H1 (cell line): Measurements from ENCODE around the gene RAB3D. TPM values are rescaled to one million over a fixed set of nuclear protein-coding genes. Genes with fewer than 3 reads are reported as not detected.

Experiments used
- NANOG ChIP-seq: IDR thresholded peaks from 2 replicates; pipeline ENCODE4 v1.6.1; 2011; ENCODE audit warnings: low read length, low read depth, mild to moderate bottlenecking, inconsistent platforms; ENCODE audit not compliant: insufficient read depth, poor library complexity, severe bottlenecking
- NRF1 ChIP-seq: IDR thresholded peaks from 2 replicates; pipeline ENCODE4 v1.6.1; 2011; ENCODE audit warnings: mild to moderate bottlenecking, low read depth, low read length, improper control_type of control experiment
- POU5F1 ChIP-seq: IDR thresholded peaks from 2 replicates; pipeline ENCODE4 v1.6.1; 2011; ENCODE audit warnings: low read depth, mild to moderate bottlenecking, low read length, moderate library complexity
- RBBP5 ChIP-seq: IDR thresholded peaks from 2 replicates; pipeline ENCODE4 v1.7.1; 2012; ENCODE audit warnings: low read depth, mild to moderate bottlenecking, inconsistent platforms, low read length, moderate library complexity, borderline replicate concordance
- RNF2 ChIP-seq: fragments of 200-900, 300-1000 bp; sonication (generic); IDR thresholded peaks from 2 replicates; pipeline ENCODE4 v1.7.1; 2016; ENCODE audit warnings: borderline replicate concordance, low read depth, mild to moderate bottlenecking, antibody characterized with exemption, low read length; ENCODE audit not compliant: poor library complexity, severe bottlenecking; ENCODE audit errors: missing control alignments
- SP1 ChIP-seq: IDR thresholded peaks from 2 replicates; pipeline ENCODE4 v1.6.1; 2011; ENCODE audit warnings: low read depth, low read length
- TAF7 ChIP-seq: optimal IDR thresholded peaks from 2 replicates; pipeline ENCODE3; 2011; ENCODE audit warnings: low read depth, mild to moderate bottlenecking, inconsistent platforms, low read length, moderate library complexity, borderline replicate concordance
- YY1 ChIP-seq: IDR thresholded peaks from 2 replicates; pipeline ENCODE4 v1.6.1; 2011; ENCODE audit warnings: low read depth, mild to moderate bottlenecking, low read length
- polyA plus RNA-seq, 7 experiments: library from polyadenylated mRNA; depleted of rRNA in 3 of 7; stranded (reverse) in 5 of 7; unstranded in 2 of 7; fragments of >200 nt in 5 of 7; fragments of 200-250 nt in 2 of 7; gene quantifications; 1 replicate in 5 of 7; 2 replicates in 1 of 7; 4 replicates in 1 of 7; pipeline versions ENCODE4 v1.2.1 to v1.2.3, GENCODE V29; 2011 to 2013; ENCODE audit warnings: missing spikeins in 2 of 7, mixed read lengths in 2 of 7
- total RNA-seq: library from RNA; stranded (reverse); fragmentation: NEBNext Ultra II Directional; extraction: Animal tissue kit (Norgen Biotek cat#: 25700); gene quantifications from 2 replicates; pipeline ENCODE4 v1.2.1, GENCODE V29; 2021
- TF ChIP-seq, protein P1 (sequence below): fragments of 300-600 bp; sonication (generic); IDR thresholded peaks from 2 replicates; pipeline ENCODE4 v1.7.1; 2012; ENCODE audit warnings: low read length, moderate library complexity, mild to moderate bottlenecking, inconsistent platforms; ENCODE audit not compliant: insufficient replicate concordance
- TF ChIP-seq, protein P2 (sequence below): IDR thresholded peaks from 2 replicates; pipeline ENCODE4 v1.6.1; 2011; ENCODE audit warnings: low read length, improper control_type of control experiment

The RAB3D gene
- total and polyA plus RNA-seq, 2 of the 8 experiments (the other 6 are each of a cell fraction or from before 2014, with no cell fraction given) = 17.8 to 23.8 TPM

DNA sequence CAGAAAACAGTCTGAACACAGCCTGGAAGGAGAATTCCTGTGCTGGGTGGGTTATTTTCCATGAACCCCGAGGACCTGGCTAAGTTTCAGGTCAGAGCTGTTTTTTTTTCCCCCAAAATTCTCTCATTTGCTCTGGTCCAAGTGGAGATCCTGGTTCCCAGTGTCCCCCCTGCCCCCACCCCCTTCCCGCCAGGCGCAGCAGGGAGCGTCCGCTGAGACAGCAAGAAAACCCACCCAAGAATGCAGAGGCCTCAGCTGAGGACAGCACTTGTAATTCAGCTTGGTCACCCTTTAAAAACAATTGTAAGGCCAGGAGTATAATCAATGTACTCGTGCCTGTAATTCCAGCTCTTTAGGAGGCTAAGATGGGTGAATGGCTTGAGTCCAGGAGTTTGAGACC, 54.9 kb downstream of the RAB3D start (continued):
- TF ChIP-seq, protein P1, sequence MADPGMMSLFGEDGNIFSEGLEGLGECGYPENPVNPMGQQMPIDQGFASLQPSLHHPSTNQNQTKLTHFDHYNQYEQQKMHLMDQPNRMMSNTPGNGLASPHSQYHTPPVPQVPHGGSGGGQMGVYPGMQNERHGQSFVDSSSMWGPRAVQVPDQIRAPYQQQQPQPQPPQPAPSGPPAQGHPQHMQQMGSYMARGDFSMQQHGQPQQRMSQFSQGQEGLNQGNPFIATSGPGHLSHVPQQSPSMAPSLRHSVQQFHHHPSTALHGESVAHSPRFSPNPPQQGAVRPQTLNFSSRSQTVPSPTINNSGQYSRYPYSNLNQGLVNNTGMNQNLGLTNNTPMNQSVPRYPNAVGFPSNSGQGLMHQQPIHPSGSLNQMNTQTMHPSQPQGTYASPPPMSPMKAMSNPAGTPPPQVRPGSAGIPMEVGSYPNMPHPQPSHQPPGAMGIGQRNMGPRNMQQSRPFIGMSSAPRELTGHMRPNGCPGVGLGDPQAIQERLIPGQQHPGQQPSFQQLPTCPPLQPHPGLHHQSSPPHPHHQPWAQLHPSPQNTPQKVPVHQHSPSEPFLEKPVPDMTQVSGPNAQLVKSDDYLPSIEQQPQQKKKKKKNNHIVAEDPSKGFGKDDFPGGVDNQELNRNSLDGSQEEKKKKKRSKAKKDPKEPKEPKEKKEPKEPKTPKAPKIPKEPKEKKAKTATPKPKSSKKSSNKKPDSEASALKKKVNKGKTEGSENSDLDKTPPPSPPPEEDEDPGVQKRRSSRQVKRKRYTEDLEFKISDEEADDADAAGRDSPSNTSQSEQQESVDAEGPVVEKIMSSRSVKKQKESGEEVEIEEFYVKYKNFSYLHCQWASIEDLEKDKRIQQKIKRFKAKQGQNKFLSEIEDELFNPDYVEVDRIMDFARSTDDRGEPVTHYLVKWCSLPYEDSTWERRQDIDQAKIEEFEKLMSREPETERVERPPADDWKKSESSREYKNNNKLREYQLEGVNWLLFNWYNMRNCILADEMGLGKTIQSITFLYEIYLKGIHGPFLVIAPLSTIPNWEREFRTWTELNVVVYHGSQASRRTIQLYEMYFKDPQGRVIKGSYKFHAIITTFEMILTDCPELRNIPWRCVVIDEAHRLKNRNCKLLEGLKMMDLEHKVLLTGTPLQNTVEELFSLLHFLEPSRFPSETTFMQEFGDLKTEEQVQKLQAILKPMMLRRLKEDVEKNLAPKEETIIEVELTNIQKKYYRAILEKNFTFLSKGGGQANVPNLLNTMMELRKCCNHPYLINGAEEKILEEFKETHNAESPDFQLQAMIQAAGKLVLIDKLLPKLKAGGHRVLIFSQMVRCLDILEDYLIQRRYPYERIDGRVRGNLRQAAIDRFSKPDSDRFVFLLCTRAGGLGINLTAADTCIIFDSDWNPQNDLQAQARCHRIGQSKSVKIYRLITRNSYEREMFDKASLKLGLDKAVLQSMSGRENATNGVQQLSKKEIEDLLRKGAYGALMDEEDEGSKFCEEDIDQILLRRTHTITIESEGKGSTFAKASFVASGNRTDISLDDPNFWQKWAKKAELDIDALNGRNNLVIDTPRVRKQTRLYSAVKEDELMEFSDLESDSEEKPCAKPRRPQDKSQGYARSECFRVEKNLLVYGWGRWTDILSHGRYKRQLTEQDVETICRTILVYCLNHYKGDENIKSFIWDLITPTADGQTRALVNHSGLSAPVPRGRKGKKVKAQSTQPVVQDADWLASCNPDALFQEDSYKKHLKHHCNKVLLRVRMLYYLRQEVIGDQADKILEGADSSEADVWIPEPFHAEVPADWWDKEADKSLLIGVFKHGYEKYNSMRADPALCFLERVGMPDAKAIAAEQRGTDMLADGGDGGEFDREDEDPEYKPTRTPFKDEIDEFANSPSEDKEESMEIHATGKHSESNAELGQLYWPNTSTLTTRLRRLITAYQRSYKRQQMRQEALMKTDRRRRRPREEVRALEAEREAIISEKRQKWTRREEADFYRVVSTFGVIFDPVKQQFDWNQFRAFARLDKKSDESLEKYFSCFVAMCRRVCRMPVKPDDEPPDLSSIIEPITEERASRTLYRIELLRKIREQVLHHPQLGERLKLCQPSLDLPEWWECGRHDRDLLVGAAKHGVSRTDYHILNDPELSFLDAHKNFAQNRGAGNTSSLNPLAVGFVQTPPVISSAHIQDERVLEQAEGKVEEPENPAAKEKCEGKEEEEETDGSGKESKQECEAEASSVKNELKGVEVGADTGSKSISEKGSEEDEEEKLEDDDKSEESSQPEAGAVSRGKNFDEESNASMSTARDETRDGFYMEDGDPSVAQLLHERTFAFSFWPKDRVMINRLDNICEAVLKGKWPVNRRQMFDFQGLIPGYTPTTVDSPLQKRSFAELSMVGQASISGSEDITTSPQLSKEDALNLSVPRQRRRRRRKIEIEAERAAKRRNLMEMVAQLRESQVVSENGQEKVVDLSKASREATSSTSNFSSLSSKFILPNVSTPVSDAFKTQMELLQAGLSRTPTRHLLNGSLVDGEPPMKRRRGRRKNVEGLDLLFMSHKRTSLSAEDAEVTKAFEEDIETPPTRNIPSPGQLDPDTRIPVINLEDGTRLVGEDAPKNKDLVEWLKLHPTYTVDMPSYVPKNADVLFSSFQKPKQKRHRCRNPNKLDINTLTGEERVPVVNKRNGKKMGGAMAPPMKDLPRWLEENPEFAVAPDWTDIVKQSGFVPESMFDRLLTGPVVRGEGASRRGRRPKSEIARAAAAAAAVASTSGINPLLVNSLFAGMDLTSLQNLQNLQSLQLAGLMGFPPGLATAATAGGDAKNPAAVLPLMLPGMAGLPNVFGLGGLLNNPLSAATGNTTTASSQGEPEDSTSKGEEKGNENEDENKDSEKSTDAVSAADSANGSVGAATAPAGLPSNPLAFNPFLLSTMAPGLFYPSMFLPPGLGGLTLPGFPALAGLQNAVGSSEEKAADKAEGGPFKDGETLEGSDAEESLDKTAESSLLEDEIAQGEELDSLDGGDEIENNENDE = no peak
- TF ChIP-seq RNF2 (no peak), SP1 (no peak), YY1 (no peak), POU5F1 (no peak), NRF1 (no peak), RBBP5 (no peak), TAF7 (no peak), NANOG (no peak)
- TF ChIP-seq, protein P2, sequence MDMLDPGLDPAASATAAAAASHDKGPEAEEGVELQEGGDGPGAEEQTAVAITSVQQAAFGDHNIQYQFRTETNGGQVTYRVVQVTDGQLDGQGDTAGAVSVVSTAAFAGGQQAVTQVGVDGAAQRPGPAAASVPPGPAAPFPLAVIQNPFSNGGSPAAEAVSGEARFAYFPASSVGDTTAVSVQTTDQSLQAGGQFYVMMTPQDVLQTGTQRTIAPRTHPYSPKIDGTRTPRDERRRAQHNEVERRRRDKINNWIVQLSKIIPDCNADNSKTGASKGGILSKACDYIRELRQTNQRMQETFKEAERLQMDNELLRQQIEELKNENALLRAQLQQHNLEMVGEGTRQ = no peak
